Measurements from ENCODE around the gene IL34. TPM values are rescaled to one million over a fixed set of nuclear protein-coding genes. Genes with fewer than 3 reads are reported as not detected.

IL34 gene
- total RNA-seq, 2 donors from 2014 or later = 0.39 to 2.2 TPM

DNA sequence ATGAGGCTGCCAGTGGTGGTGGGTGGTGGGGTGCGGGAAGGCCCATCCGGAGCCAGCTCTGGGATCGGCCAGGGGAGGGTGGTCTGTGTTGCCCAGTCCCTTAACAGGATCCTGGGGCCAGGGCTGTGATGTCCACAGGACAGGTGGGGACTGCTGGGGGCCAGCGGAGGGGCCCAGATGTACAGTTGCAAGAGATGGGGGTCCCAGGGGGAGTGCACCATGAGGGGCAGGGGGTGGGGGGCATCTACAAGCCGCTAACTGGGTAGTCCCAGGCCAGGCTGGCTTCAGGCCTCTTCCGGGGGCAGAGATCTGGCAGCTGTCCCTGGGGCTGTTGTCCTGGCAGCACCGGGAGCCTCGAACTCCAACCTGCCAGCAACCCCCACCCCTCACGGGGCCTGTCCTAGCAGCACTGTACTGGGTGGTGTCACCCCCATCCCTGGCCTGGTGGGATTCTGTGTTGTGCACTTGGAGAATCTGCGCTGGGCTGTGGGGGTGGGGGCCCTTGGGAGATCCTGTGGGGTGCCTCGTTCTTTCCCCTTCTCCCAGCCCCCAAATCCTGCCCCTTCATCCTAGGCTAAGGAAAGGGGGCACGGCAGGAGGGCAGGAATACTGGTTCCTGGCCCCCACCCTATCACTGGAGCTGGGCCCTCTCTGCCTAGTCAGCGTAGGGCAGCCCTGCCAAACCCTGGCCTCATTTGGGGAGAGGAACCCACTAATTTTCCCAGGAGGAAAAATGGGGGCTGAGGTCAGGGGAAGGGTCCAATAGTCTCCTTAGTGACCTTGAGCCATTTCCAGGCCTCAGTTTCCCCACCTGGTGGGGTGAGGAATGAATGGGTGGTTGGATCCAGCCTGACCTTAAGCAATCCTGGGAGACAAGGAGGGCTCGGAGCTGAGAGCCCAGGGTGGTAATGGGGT is 38.0 kb downstream of the IL34 start:
- Histone ChIP-seq H3K9me3 (no peaks in the 10 kb centered on the region), H3K4me1 (peaks cover 0 to 85% of the 10 kb centered on the region in 2 donors), H3K36me3 (peaks cover 4% of the 10 kb centered on the region), H3K4me3 (peak overlapping the region; percentile 71 to 75), H3K27ac (peak overlapping the region; percentile 79 to 82), H3K27me3 (no peaks in the 10 kb centered on the region)
- TF ChIP-seq, protein P1, sequence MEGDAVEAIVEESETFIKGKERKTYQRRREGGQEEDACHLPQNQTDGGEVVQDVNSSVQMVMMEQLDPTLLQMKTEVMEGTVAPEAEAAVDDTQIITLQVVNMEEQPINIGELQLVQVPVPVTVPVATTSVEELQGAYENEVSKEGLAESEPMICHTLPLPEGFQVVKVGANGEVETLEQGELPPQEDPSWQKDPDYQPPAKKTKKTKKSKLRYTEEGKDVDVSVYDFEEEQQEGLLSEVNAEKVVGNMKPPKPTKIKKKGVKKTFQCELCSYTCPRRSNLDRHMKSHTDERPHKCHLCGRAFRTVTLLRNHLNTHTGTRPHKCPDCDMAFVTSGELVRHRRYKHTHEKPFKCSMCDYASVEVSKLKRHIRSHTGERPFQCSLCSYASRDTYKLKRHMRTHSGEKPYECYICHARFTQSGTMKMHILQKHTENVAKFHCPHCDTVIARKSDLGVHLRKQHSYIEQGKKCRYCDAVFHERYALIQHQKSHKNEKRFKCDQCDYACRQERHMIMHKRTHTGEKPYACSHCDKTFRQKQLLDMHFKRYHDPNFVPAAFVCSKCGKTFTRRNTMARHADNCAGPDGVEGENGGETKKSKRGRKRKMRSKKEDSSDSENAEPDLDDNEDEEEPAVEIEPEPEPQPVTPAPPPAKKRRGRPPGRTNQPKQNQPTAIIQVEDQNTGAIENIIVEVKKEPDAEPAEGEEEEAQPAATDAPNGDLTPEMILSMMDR (IDR thresholded peaks at IDR 0.05) = no peak
- no peak for DNase-seq (ENCODE audit: low spot score)

DNA sequence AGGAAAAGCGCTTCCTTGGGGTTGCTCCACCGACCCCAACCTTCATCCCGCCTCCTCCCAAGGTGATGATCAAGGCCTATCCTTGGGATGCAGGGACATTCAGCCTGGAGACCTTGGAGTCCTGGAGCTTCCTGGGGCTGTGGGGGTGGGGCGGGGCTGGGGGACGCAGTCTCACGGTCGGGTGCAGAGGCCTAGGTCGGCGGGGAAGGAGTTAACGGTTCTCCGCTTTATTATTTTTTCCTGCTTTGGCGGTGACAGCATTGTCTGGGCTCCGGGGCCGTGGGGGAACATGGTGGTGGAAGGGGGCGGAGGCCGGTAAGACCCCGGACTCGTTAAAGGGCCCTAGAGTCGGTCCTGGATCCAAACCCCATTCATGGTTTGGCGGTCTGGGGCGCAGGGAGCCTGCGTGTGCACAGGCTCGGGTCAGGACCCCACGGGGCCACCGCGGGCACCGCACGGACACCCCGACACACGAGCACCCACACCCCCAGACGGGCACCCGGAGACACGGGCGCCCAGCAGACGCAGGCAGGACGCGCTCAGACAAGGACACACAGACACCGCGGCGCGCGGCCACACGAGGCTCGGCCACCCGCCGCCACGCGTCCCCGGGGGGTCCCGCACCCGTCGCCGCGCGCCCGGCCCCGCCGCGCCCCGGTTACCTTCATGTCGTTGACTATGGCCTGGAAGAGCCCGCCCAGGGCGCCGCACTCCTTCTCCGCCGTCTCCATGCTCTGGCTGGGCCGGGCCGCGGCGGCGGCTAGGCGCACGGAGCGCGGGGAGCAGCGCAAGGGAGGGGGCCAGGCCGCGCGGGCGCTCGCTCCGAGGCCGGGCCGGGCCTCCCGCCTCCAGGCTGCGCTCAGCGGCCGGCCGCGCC is 38.9 kb downstream of the IL34 start:
- Histone ChIP-seq H3K27me3 (no peaks in the 10 kb centered on the region), H3K4me1 (peaks cover 0 to 92% of the 10 kb centered on the region in 2 donors), H3K9me3 (no peaks in the 10 kb centered on the region), H3K4me3 (peak overlapping the region; percentile 71 to 75), H3K27ac (peak overlapping the region; percentile 79 to 82), H3K36me3 (no peaks in the 10 kb centered on the region)
- no peak for DNase-seq (ENCODE audit: low spot score)
- TF ChIP-seq, protein P1 (IDR thresholded peaks at IDR 0.05) = no peak

DNA sequence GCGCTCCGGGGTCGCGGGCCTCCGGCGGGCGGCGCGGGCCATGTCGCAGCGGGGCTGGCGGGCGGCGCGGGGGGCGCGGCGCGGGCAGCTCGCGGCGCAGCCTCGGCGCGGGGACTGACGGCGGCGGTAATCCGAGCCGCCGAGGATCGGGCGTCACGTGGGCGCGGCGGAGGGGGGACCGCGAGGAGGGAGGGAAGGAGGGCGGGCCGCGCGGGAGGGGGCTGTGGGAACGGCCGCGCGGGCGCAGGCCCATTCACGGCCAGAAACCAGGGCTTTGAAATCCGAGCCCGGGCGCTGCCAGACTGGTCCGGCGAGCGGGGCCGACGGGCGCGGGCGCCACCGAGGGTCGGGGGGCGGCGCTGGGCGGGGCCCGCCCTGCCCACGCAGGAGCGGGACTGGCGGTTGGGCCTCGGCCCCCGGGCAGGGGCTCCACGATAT is 39.6 kb downstream of the IL34 start, which contains the start of gene MTSS2:
TSS of gene MTSS2 (minus strand) at position 116 of the 438 bp plus-strand sequence. CDS start 262 bp downstream, outside the sequence.
- Histone ChIP-seq H3K27me3 (no peaks in the 10 kb centered on the region), H3K36me3 (no peaks in the 10 kb centered on the region), H3K9me3 (no peaks in the 10 kb centered on the region), H3K27ac (peak within 1 kb of the TSS; percentile 85 to 93), H3K4me3 (peak within 1 kb of the TSS; percentile 71 to 75), H3K4me1 (peaks cover 0 to 92% of the 10 kb centered on the region in 2 donors)
- TF ChIP-seq, protein P1 (IDR thresholded peaks at IDR 0.05) = no peak
- DNase-seq (ENCODE audit: low spot score) = peak; percentile 75

DNA sequence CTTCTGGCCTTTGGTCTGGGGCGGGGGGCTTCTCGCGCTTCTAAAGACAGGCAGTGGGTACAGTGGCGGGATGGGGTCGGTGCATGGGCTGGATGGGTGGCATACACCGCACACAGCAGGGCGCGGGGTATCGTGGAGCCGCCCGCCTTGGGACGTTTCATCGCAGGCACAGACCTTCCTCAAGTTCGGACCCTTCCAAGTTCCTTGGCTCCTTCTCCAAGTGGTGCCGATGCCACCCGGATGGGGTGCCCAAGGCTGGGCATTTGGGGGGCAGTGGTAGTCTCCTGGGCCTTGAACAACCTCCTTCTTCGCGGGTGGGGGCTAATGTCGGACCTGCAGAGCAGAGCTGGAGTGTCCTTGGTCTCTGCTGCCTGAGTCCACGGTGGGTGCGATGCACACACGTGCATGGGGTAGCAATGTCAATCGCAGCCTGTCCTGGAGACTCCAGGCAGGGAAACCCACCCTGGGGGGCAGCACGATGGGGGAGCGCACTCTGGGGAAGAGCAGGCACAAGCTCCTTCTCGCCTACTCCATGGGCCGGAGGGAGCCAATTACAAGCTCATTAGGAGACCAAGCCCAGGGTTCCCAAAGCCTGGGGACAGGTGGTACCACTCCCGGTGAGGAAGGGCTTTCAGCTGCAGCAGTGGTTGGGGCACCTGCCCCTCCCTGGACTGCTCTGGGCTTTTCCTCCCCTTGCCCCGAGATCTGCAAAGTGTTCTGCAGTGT is 40.2 kb downstream of the IL34 start:
- Histone ChIP-seq H3K27ac (peak overlapping the region; percentile 85 to 93), H3K4me1 (peaks cover 0 to 92% of the 10 kb centered on the region in 2 donors), H3K4me3 (peak overlapping the region; percentile 7 to 71), H3K9me3 (no peaks in the 10 kb centered on the region), H3K27me3 (no peaks in the 10 kb centered on the region), H3K36me3 (no peaks in the 10 kb centered on the region)
- TF ChIP-seq, protein P1 (IDR thresholded peaks at IDR 0.05) = no peak
- no peak for DNase-seq (ENCODE audit: low spot score)

DNA sequence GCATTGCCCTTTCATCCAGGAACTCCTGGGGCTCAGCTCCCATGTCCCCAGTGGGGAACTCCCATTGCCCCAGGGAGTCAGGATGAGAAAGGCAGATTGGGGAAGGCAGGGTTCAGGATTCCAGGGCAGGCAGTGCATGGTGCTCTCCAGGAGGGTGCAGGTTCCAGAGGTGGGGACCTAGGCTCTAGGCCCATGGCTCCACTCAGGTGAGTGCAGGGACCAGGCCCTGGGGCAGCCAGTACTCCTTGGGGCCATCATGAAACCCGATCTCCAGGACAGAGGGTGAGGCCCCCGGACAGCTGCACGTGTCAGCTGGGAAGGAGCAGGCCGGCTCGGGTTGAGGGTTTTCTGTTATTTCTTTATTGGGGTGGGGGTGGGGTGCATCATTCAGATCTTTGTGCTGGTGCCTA is 40.7 kb downstream of the IL34 start:
- TF ChIP-seq, protein P1 (IDR thresholded peaks at IDR 0.05) = no peak
- Histone ChIP-seq H3K4me1 (peaks cover 0 to 92% of the 10 kb centered on the region in 2 donors), H3K9me3 (no peaks in the 10 kb centered on the region), H3K27me3 (no peaks in the 10 kb centered on the region), H3K27ac (peak overlapping the region; percentile 85 to 93), H3K36me3 (no peaks in the 10 kb centered on the region), H3K4me3 (no peak overlapping the region)
- DNase-seq (ENCODE audit: low spot score) = no peak
